ENCODE results near the gene PAFAH1B2. TPM values are rescaled to one million over a fixed set of nuclear protein-coding genes. Genes with fewer than 3 reads are reported as not detected.

Gene PAFAH1B2
- total RNA-seq, 1 experiment from 2014 or later, result 66.7 TPM

- H3K27ac Mint-ChIP-seq (ENCODE audit: unreplicated experiment), result no peak overlapping the region
- BruUV-seq (replicated peaks), result no TSS peak
- TF ChIP-seq, protein P1, sequence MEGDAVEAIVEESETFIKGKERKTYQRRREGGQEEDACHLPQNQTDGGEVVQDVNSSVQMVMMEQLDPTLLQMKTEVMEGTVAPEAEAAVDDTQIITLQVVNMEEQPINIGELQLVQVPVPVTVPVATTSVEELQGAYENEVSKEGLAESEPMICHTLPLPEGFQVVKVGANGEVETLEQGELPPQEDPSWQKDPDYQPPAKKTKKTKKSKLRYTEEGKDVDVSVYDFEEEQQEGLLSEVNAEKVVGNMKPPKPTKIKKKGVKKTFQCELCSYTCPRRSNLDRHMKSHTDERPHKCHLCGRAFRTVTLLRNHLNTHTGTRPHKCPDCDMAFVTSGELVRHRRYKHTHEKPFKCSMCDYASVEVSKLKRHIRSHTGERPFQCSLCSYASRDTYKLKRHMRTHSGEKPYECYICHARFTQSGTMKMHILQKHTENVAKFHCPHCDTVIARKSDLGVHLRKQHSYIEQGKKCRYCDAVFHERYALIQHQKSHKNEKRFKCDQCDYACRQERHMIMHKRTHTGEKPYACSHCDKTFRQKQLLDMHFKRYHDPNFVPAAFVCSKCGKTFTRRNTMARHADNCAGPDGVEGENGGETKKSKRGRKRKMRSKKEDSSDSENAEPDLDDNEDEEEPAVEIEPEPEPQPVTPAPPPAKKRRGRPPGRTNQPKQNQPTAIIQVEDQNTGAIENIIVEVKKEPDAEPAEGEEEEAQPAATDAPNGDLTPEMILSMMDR (IDR thresholded peaks at IDR 0.05; ENCODE audit: unreplicated experiment), result no peak
- CTCF ChIA-PET, result no interaction called here
- H3K9me3 Mint-ChIP-seq (ENCODE audit: low read depth, unreplicated experiment), result no peaks in the 10 kb centered on the region
- no peaks in the 10 kb centered on the region for H3K27me3 Mint-ChIP-seq (ENCODE audit: unreplicated experiment)
- H3K36me3 Mint-ChIP-seq (ENCODE audit: insufficient read depth, unreplicated experiment), result peaks cover 35% of the 10 kb centered on the region
- DNase-seq, result no peak
- intact Hi-C loops (cut with micrococcal nuclease; ENCODE audit: unreplicated experiment), result no loop called here
- no peak overlapping the region for H3K4me3 Mint-ChIP-seq (ENCODE audit: low read depth, unreplicated experiment)
- no peaks in the 10 kb centered on the region for H3K4me1 Mint-ChIP-seq (ENCODE audit: low read depth, unreplicated experiment)
These were observed 79.9 kb downstream of the PAFAH1B2 start for GRCh38 chr11:117223741-117224689.

GRCh38 chr11:117225553-117226170, 81.6 kb downstream of the PAFAH1B2 start:
- Mint-ChIP-seq H3K4me1 (ENCODE audit: low read depth, unreplicated experiment) (peaks cover 4% of the 10 kb centered on the region), H3K36me3 (ENCODE audit: insufficient read depth, unreplicated experiment) (peaks cover 32% of the 10 kb centered on the region), H3K4me3 (ENCODE audit: low read depth, unreplicated experiment) (no peak overlapping the region), H3K9me3 (ENCODE audit: low read depth, unreplicated experiment) (no peaks in the 10 kb centered on the region), H3K27me3 (ENCODE audit: unreplicated experiment) (no peaks in the 10 kb centered on the region), H3K27ac (ENCODE audit: unreplicated experiment) (no peak overlapping the region)
- CTCF ChIA-PET, result interaction anchor here (1.2 kb wide), 1 partner anchor 434 kb away, joined by 4 read pairs; the partner anchor contains the start of gene APOA5
- intact Hi-C loops (cut with micrococcal nuclease; ENCODE audit: unreplicated experiment), result loop anchor here (5.0 kb wide), 1 partner anchor 493 kb away; no protein-coding TSS in a partner anchor
- no TSS peak for BruUV-seq (replicated peaks)
- DNase-seq, result no peak
- TF ChIP-seq, protein P1 (IDR thresholded peaks at IDR 0.05; ENCODE audit: unreplicated experiment), result no peak

Other genes with a start within 250 kb of the PAFAH1B2 start
- 17.4 and 20.6 TPM in 2 replicates for gene SIK3, start 45.9 kb upstream of the PAFAH1B2 start, total RNA-seq (2022)
- 12.2 and 15.4 TPM in 2 replicates for gene SIDT2, start 34.5 kb downstream of the PAFAH1B2 start, total RNA-seq (2022)
- 4.6 and 6.6 TPM in 2 replicates for gene TAGLN, start 55.1 kb downstream of the PAFAH1B2 start, total RNA-seq (2022)
- gene PCSK7, start 87.8 kb downstream of the PAFAH1B2 start, total RNA-seq (2022), result 44.3 and 49.2 TPM in 2 replicates
- gene RNF214, start 88.4 kb downstream of the PAFAH1B2 start, total RNA-seq (2022), result 19.2 and 20.0 TPM in 2 replicates
- gene BACE1-AS, start 147.1 kb downstream of the PAFAH1B2 start, total RNA-seq (2022), result 8.4 and 8.8 TPM in 2 replicates
- 9.6 and 10.7 TPM in 2 replicates for gene BACE1, start 172.0 kb downstream of the PAFAH1B2 start, total RNA-seq (2022)
- 25.4 and 29.6 TPM in 2 replicates for gene CEP164, start 183.6 kb downstream of the PAFAH1B2 start, total RNA-seq (2022)

Data from Calu3 (cell line).